PC-9 (cell line): ENCODE results near the gene ETAA1.

Experiments
- EZH2 ChIP-seq: fragments of 200-600 bp; sonication (generic); IDR thresholded peaks from 2 replicates; pipeline ENCODE4 v1.8.0; 2017; ENCODE audit warnings: antibody characterized with exemption, low read depth
- TF ChIP-seq, protein P1 (sequence below): fragments of 200-600 bp; sonication (generic); conservative IDR thresholded peaks from 2 replicates; pipeline ENCODE4 v1.6.1; 2017; ENCODE audit warnings: mixed run types, antibody characterized with exemption, mild to moderate bottlenecking, moderate library complexity

GRCh38 chr2:67456428-67456827, 59.3 kb downstream of the ETAA1 start:
- TF ChIP-seq, protein P1, sequence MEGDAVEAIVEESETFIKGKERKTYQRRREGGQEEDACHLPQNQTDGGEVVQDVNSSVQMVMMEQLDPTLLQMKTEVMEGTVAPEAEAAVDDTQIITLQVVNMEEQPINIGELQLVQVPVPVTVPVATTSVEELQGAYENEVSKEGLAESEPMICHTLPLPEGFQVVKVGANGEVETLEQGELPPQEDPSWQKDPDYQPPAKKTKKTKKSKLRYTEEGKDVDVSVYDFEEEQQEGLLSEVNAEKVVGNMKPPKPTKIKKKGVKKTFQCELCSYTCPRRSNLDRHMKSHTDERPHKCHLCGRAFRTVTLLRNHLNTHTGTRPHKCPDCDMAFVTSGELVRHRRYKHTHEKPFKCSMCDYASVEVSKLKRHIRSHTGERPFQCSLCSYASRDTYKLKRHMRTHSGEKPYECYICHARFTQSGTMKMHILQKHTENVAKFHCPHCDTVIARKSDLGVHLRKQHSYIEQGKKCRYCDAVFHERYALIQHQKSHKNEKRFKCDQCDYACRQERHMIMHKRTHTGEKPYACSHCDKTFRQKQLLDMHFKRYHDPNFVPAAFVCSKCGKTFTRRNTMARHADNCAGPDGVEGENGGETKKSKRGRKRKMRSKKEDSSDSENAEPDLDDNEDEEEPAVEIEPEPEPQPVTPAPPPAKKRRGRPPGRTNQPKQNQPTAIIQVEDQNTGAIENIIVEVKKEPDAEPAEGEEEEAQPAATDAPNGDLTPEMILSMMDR: no peak
- no peak for TF ChIP-seq EZH2
